Loucy (cell line): ENCODE data around the gene SNX11.

ENCODE experiments used
- EZH2phosphoT487 ChIP-seq: fragments of 200-600 bp; IDR thresholded peaks from 2 replicates; pipeline ENCODE4 v1.6.1; 2018; ENCODE audit warnings: antibody characterized with exemption, mild to moderate bottlenecking, moderate library complexity, borderline replicate concordance
- TF ChIP-seq, protein P1 (sequence below): fragments of 200-600 bp; sonication (generic); conservative IDR thresholded peaks from 2 replicates; pipeline ENCODE4 v1.5.1; 2014; ENCODE audit warnings: mild to moderate bottlenecking, antibody characterized with exemption, low read length

DNA sequence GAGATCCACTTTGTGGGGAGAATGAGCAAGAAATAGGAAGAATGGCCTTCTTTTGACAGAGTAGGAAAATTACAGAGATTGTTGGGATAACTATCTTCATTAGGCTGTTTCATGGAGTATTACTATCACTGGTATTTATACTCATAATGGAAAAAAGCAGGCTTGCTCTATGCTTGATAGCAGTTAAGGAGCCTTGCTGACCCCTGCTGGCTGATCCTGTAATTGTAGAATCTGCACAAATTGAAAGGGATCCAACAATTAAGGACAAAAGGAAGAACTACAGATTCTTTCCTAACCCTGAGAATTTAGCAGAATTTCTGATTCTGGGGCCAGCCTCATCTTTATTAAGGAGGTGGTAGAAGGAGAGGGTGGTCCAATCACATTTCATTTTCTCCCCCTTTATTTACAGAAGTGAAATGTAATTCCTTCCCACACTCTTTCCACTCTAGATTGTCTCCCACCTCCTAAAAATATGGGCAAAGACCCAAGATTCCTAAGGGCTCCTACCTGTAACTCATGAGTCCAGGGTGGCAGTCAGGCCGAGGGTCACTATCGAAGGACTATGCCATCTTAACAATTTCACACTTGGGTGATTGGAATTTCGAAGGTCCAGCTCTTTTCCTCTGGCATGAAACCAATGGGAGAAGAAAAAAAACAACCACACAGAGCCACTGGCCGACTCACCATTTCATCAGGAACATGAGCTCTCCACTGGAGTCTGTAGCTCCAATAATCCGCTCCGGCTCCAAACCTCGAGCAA, 33.1 kb upstream of the SNX11 start:
- TF ChIP-seq, protein P1, sequence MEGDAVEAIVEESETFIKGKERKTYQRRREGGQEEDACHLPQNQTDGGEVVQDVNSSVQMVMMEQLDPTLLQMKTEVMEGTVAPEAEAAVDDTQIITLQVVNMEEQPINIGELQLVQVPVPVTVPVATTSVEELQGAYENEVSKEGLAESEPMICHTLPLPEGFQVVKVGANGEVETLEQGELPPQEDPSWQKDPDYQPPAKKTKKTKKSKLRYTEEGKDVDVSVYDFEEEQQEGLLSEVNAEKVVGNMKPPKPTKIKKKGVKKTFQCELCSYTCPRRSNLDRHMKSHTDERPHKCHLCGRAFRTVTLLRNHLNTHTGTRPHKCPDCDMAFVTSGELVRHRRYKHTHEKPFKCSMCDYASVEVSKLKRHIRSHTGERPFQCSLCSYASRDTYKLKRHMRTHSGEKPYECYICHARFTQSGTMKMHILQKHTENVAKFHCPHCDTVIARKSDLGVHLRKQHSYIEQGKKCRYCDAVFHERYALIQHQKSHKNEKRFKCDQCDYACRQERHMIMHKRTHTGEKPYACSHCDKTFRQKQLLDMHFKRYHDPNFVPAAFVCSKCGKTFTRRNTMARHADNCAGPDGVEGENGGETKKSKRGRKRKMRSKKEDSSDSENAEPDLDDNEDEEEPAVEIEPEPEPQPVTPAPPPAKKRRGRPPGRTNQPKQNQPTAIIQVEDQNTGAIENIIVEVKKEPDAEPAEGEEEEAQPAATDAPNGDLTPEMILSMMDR = peak; percentile 86
- no peak for TF ChIP-seq EZH2phosphoT487
